NT2/D1 (cell line): ENCODE results near the gene UACA.

ENCODE experiments used
- SUZ12 ChIP-seq: IDR thresholded peaks from 2 replicates; pipeline ENCODE4 v1.6.1; 2011; ENCODE audit not compliant: insufficient read length, insufficient read depth; ENCODE audit errors: extremely low read depth
- ZNF274 ChIP-seq: IDR thresholded peaks from 2 replicates; pipeline ENCODE4 v1.6.1; 2011; ENCODE audit warnings: mild to moderate bottlenecking, low read depth, low read length

- TF ChIP-seq ZNF274 (no peak), SUZ12 (no peak)
These were observed 116.0 kb downstream of the UACA start for GRCh38 chr15:70647396-70647795.
